GM13976 (cell line): ENCODE results near the gene PPM1B.

Source experiments
- DNase-seq: peaks from one replicate; pipeline ENCODE4 v3.0.0; 2012; ENCODE audit warnings: low spot score
- CTCF ChIP-seq: IDR thresholded peaks from 2 replicates; pipeline ENCODE4 v1.5.1; 2012; ENCODE audit warnings: borderline replicate concordance, mild to moderate bottlenecking; ENCODE audit not compliant: insufficient read depth; ENCODE audit errors: extremely low read depth, missing control alignments, control extremely low read depth
- in situ Hi-C: fragments of 300-500 bp; cut with MboI; formaldehyde crosslinking; loops from one replicate; pipeline ENCODE4 v1.12.0; 2022; ENCODE audit warnings: low sequenced_read_pairs, mixed read lengths, inconsistent platforms; ENCODE audit not compliant: unreplicated experiment

The PPM1B gene

GRCh38 chr2:44215827-44216226 lies 47.2 kb downstream of the PPM1B start:
- no peak for DNase-seq
- in situ Hi-C loops = no loop called here
- TF ChIP-seq CTCF = no peak

- no peak for DNase-seq
- in situ Hi-C loops = no loop called here
- no peak for TF ChIP-seq CTCF
Observed at GRCh38 chr2:44218771-44219170, 50.1 kb downstream of the PPM1B start.

GRCh38 chr2:44226753-44227152 lies 58.1 kb downstream of the PPM1B start:
- in situ Hi-C loops = loop anchor here (25.0 kb wide), 1 partner anchor 139 kb away; no protein-coding TSS in a partner anchor
- no peak for DNase-seq
- TF ChIP-seq CTCF = no peak

- in situ Hi-C loops = loop anchor here (25.0 kb wide), 1 partner anchor 143 kb away; no protein-coding TSS in a partner anchor
- no peak for DNase-seq
- no peak for TF ChIP-seq CTCF
Observed at GRCh38 chr2:44230378-44230777, 61.7 kb downstream of the PPM1B start.

GRCh38 chr2:44233450-44234128 lies 64.9 kb downstream of the PPM1B start:
- DNase-seq = no peak
- TF ChIP-seq CTCF = no peak
- in situ Hi-C loops = loop anchor here (25.0 kb wide), 1 partner anchor 146 kb away; no protein-coding TSS in a partner anchor

GRCh38 chr2:44237221-44237620 lies 68.5 kb downstream of the PPM1B start:
- no peak for TF ChIP-seq CTCF
- peak; percentile 37 for DNase-seq
- in situ Hi-C loops = loop anchor here (25.0 kb wide), 1 partner anchor 150 kb away; no protein-coding TSS in a partner anchor
